ENCODE results near the gene PRDM11. TPM values are rescaled to one million over a fixed set of nuclear protein-coding genes. Genes with fewer than 3 reads are reported as not detected.

The PRDM11 gene
- total and polyA plus RNA-seq, 7 experiments from 2014 or later: 0.44 to 8.8 (median 5.7) TPM

DNA sequence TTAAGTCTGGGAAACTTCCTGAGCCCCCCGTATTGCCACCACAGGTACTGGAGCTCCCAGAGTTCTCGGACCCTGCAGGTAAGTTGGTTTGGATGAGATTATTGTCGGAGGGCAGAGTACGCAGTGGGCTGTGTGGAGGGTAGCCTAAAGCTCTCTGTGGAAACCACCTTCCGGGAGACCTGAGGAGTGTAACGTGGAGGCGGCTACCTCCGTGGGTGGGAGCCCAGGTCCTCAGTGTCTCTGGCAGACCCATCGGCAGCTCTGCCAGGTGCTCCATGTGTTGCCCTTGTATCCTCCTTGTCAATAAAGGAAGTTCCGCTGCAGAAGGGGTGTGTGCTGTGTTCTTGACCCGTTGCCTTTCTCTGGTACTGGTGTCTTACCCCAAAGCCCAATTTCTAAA lies 78.3 kb downstream of the PRDM11 start:
- peaks cover 0 to 66% (median 29%) of the 10 kb centered on the region in 5 donors for H3K36me3 Mint-ChIP-seq
- no peak overlapping the region for H3K27ac Mint-ChIP-seq
- ATAC-seq (no peak), DNase-seq (no peak)
- Histone ChIP-seq H3K9me3 (ENCODE audit: control insufficient read depth in 2 of 3, low read length in 3 of 3) (no peaks in the 10 kb centered on the region), H3K4me3 (ENCODE audit: low read length) (no peak overlapping the region), H3K27me3 (ENCODE audit: control insufficient read depth in 2 of 2, insufficient read depth in 2 of 2, low read length in 2 of 2) (no peaks in the 10 kb centered on the region), H3K27ac (ENCODE audit: low read depth, low read length) (no peak overlapping the region), H3K36me3 (ENCODE audit: control insufficient read depth in 2 of 3, insufficient read depth in 3 of 3, low read length in 3 of 3) (peaks cover 0 to 13% (median 0%) of the 10 kb centered on the region in 3 experiments), H3K4me1 (ENCODE audit: control insufficient read depth in 2 of 2, insufficient read depth in 2 of 2, low read length in 2 of 2) (no peaks in the 10 kb centered on the region)
- no peaks in the 10 kb centered on the region for H3K9me3 Mint-ChIP-seq
- CTCF ChIA-PET: no interaction called here
- H3K4me1 Mint-ChIP-seq: no peaks in the 10 kb centered on the region
- intact Hi-C loops (cut with micrococcal nuclease): no loop called here
- no peak overlapping the region for H3K4me3 Mint-ChIP-seq
- POLR2A ChIA-PET: no interaction called here
- no peaks in the 10 kb centered on the region for H3K27me3 Mint-ChIP-seq

DNA sequence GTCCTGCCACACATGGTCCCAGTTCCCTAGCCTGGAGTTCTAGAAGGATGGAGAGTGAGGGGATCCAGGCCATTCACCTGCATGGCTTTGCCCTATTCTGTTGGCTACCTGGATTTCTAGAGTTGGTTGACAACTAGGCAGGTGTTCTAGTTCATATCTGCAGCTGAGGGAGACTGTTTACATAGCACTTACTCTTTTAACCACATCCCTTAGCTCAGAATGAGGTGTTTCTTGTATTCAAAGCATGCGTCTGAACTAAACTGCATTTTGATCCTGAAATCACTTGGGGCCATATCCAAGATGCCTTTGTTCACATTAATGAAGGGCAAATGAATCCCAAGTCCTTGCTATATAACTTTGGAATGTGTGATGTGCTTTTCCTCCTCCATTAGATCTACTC lies 78.8 kb downstream of the PRDM11 start:
- Mint-ChIP-seq H3K36me3 (peaks cover 0 to 61% (median 29%) of the 10 kb centered on the region in 5 donors), H3K27ac (no peak overlapping the region)
- POLR2A ChIA-PET: no interaction called here

GRCh38 chr11:45225961-45226871 lies 79.8 kb downstream of the PRDM11 start:
- H3K9me3 ChIP-seq (ENCODE audit: control insufficient read depth in 2 of 3, low read length in 3 of 3): no peaks in the 10 kb centered on the region
- Mint-ChIP-seq H3K27ac (no peak overlapping the region), H3K27me3 (no peaks in the 10 kb centered on the region), H3K9me3 (no peaks in the 10 kb centered on the region), H3K36me3 (peaks cover 0 to 51% (median 24%) of the 10 kb centered on the region in 5 donors), H3K4me1 (no peaks in the 10 kb centered on the region), H3K4me3 (no peak overlapping the region)
- no peak overlapping the region for H3K4me3 ChIP-seq (ENCODE audit: low read length)
- ChIA-PET POLR2A (no interaction called here), CTCF (no interaction called here)
- no peaks in the 10 kb centered on the region for H3K4me1 ChIP-seq (ENCODE audit: control insufficient read depth in 2 of 2, insufficient read depth in 2 of 2, low read length in 2 of 2)
- intact Hi-C loops (cut with micrococcal nuclease): no loop called here
- no peaks in the 10 kb centered on the region for H3K27me3 ChIP-seq (ENCODE audit: control insufficient read depth in 2 of 2, insufficient read depth in 2 of 2, low read length in 2 of 2)
- no peak for ATAC-seq
- no peak for DNase-seq
- H3K36me3 ChIP-seq (ENCODE audit: control insufficient read depth in 2 of 3, insufficient read depth in 3 of 3, low read length in 3 of 3): peaks cover 0 to 13% (median 0%) of the 10 kb centered on the region in 3 experiments
- H3K27ac ChIP-seq (ENCODE audit: low read depth, low read length): no peak overlapping the region

More for the DNA sequence above, 78.8 kb downstream of the PRDM11 start:
- Histone ChIP-seq H3K27me3 (ENCODE audit: control insufficient read depth in 2 of 2, insufficient read depth in 2 of 2, low read length in 2 of 2) (no peaks in the 10 kb centered on the region), H3K4me1 (ENCODE audit: control insufficient read depth in 2 of 2, insufficient read depth in 2 of 2, low read length in 2 of 2) (no peaks in the 10 kb centered on the region), H3K36me3 (ENCODE audit: control insufficient read depth in 2 of 3, insufficient read depth in 3 of 3, low read length in 3 of 3) (peaks cover 0 to 13% (median 0%) of the 10 kb centered on the region in 3 experiments), H3K4me3 (ENCODE audit: low read length) (no peak overlapping the region), H3K27ac (ENCODE audit: low read depth, low read length) (no peak overlapping the region), H3K9me3 (ENCODE audit: control insufficient read depth in 2 of 3, low read length in 3 of 3) (no peaks in the 10 kb centered on the region)
- no peak overlapping the region for H3K4me3 Mint-ChIP-seq
- H3K4me1 Mint-ChIP-seq: no peaks in the 10 kb centered on the region
- no peak for DNase-seq
- H3K9me3 Mint-ChIP-seq: no peaks in the 10 kb centered on the region
- CTCF ChIA-PET: no interaction called here
- intact Hi-C loops (cut with micrococcal nuclease): no loop called here
- no peaks in the 10 kb centered on the region for H3K27me3 Mint-ChIP-seq
- no peak for ATAC-seq

DNA sequence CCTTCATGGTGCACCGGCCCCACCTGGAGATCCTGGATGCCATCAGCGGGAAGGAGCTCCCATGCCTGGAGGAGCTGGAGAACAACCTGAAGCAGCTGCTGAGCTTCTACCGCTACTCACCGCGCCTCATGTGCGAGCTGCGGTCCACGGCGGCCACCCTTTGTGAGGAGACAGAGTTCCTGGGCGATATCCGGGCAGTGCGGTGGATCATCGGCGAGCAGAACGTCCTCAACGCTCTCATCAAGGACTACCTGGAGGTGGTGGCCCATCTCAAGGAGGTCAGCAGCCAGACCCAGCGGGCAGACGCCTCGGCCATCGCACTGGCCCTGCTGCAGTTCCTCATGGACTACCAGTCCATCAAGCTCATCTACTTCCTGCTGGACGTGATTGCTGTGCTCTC lies 80.5 kb downstream of the PRDM11 start:
- no peak overlapping the region for H3K27ac Mint-ChIP-seq
- H3K27me3 ChIP-seq (ENCODE audit: control insufficient read depth in 2 of 2, insufficient read depth in 2 of 2, low read length in 2 of 2): no peaks in the 10 kb centered on the region
- no peak overlapping the region for H3K4me3 ChIP-seq (ENCODE audit: low read length)
- ChIA-PET CTCF (no interaction called here), POLR2A (no interaction called here)
- no peaks in the 10 kb centered on the region for H3K9me3 Mint-ChIP-seq
- ATAC-seq (no peak), DNase-seq (no peak)
- H3K9me3 ChIP-seq (ENCODE audit: control insufficient read depth in 2 of 3, low read length in 3 of 3): no peaks in the 10 kb centered on the region
- H3K27me3 Mint-ChIP-seq: no peaks in the 10 kb centered on the region
- H3K4me1 ChIP-seq (ENCODE audit: control insufficient read depth in 2 of 2, insufficient read depth in 2 of 2, low read length in 2 of 2): no peaks in the 10 kb centered on the region
- peaks cover 0 to 46% (median 17%) of the 10 kb centered on the region in 5 donors for H3K36me3 Mint-ChIP-seq
- no peaks in the 10 kb centered on the region for H3K4me1 Mint-ChIP-seq
- H3K27ac ChIP-seq (ENCODE audit: low read depth, low read length): no peak overlapping the region
- H3K36me3 ChIP-seq (ENCODE audit: control insufficient read depth in 2 of 3, insufficient read depth in 3 of 3, low read length in 3 of 3): peaks cover 0 to 13% (median 0%) of the 10 kb centered on the region in 3 experiments
- no peak overlapping the region for H3K4me3 Mint-ChIP-seq
- intact Hi-C loops (cut with micrococcal nuclease): no loop called here

GRCh38 chr11:45227836-45228235 lies 81.4 kb downstream of the PRDM11 start:
- POLR2A ChIA-PET: no interaction called here
- H3K27ac ChIP-seq (ENCODE audit: low read depth, low read length): no peak overlapping the region
- Mint-ChIP-seq H3K9me3 (no peaks in the 10 kb centered on the region), H3K27me3 (no peaks in the 10 kb centered on the region), H3K4me1 (no peaks in the 10 kb centered on the region), H3K27ac (no peak overlapping the region), H3K4me3 (no peak overlapping the region), H3K36me3 (peaks cover 0 to 43% (median 17%) of the 10 kb centered on the region in 5 donors)
- H3K4me1 ChIP-seq (ENCODE audit: control insufficient read depth in 2 of 2, insufficient read depth in 2 of 2, low read length in 2 of 2): no peaks in the 10 kb centered on the region
- no peak overlapping the region for H3K4me3 ChIP-seq (ENCODE audit: low read length)
- intact Hi-C loops (cut with micrococcal nuclease): no loop called here
- CTCF ChIA-PET: no interaction called here
- ATAC-seq: no peak
- no peak for DNase-seq
- no peaks in the 10 kb centered on the region for H3K9me3 ChIP-seq (ENCODE audit: control insufficient read depth in 2 of 3, low read length in 3 of 3)
- H3K27me3 ChIP-seq (ENCODE audit: control insufficient read depth in 2 of 2, insufficient read depth in 2 of 2, low read length in 2 of 2): no peaks in the 10 kb centered on the region
- H3K36me3 ChIP-seq (ENCODE audit: control insufficient read depth in 2 of 3, insufficient read depth in 3 of 3, low read length in 3 of 3): peaks cover 0 to 13% (median 0%) of the 10 kb centered on the region in 3 experiments

DNA sequence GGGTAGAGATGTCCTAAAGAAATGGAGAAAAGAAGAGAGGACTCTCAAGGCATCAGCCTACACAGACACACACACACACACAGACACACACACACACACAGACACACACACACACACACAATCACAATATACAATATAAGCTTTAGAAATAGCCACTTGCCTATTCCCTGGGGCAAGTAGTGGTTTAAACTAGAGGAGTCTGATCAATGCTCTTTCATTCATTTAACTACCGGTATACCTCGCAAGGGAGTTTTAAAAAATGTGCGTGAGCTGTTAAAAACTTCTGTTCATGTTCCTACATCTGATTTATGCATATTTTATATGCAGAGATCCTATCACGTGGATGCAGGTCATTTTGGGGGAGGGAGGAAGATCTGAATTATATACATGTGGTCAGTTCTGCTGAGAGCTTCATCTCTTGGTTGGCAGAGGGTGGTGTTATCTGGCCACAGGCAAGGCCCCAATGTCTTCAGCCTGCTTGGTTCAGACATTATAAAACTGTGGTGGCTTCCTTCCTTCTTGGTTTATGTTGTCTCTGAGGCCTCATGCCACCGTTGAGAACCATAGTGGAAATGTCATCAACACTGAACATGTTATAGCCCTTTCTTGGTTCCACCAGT lies 83.1 kb downstream of the PRDM11 start:
- peaks cover 0 to 32% (median 7%) of the 10 kb centered on the region in 5 donors for H3K36me3 Mint-ChIP-seq
- no peaks in the 10 kb centered on the region for H3K27me3 Mint-ChIP-seq
- no peak overlapping the region for H3K4me3 Mint-ChIP-seq
- Histone ChIP-seq H3K4me1 (ENCODE audit: control insufficient read depth in 2 of 2, insufficient read depth in 2 of 2, low read length in 2 of 2) (no peaks in the 10 kb centered on the region), H3K27me3 (ENCODE audit: control insufficient read depth in 2 of 2, insufficient read depth in 2 of 2, low read length in 2 of 2) (no peaks in the 10 kb centered on the region), H3K27ac (ENCODE audit: low read depth, low read length) (no peak overlapping the region), H3K36me3 (ENCODE audit: control insufficient read depth in 2 of 3, insufficient read depth in 3 of 3, low read length in 3 of 3) (peaks cover 0 to 13% (median 0%) of the 10 kb centered on the region in 3 experiments), H3K9me3 (ENCODE audit: control insufficient read depth in 2 of 3, low read length in 3 of 3) (no peaks in the 10 kb centered on the region), H3K4me3 (ENCODE audit: low read length) (no peak overlapping the region)
- CTCF ChIA-PET: no interaction called here
- POLR2A ChIA-PET: no interaction called here
- ATAC-seq: no peak
- H3K27ac Mint-ChIP-seq: no peak overlapping the region
- no peak for DNase-seq
- intact Hi-C loops (cut with micrococcal nuclease): no loop called here
- H3K4me1 Mint-ChIP-seq: peaks cover 0 to 3% (median 0%) of the 10 kb centered on the region in 7 donors
- H3K9me3 Mint-ChIP-seq: no peaks in the 10 kb centered on the region
